ENCODE data around the gene LGALS9B. TPM values are rescaled to one million over a fixed set of nuclear protein-coding genes. Genes with fewer than 3 reads are reported as not detected.
"Not testable (repeated sequence)": the region's sequence is repeated elsewhere in the genome, so short reads cannot be mapped to it uniquely, and the experiment has no call there.

Gene LGALS9B
- total RNA-seq, 2 donors from 2014 or later, result 1.7 TPM; not detected in 1

- not testable (repeated sequence) for H3K9me3 ChIP-seq; ATAC-seq (ENCODE audit: insufficient number of reproducible peaks, low FRiP score, low read depth)
Measured at GRCh38 chr17:20492971-20493370, 25.6 kb upstream of the LGALS9B start.

DNA sequence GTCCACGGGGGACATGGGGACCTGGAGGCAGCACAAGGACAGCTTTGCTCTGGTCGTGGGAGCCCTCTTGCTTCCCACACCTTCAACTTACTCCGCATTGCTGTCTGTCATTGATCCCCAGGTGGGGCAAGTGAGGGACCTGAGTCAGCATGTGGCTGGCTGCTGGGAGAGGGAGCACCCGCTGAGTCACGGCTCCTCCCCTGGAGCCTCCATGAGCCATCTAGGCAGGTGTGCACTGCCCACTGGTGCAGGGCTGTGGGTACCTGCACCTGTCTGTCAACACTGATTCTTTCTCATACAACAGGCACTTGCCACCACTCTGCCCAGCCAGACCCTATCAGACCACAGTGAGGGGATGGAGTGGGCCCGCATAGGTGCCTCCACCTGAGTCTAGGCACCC lies 24.8 kb upstream of the LGALS9B start:
- H3K36me3 ChIP-seq; H3K4me1 ChIP-seq (ENCODE audit: control insufficient read depth in 1 of 2, low read depth in 2 of 2); H3K27me3 ChIP-seq (replicated peaks; ENCODE audit: insufficient read depth); DNase-seq (ENCODE audit: low spot score); H3K27ac ChIP-seq; H3K9me3 ChIP-seq; ATAC-seq (ENCODE audit: insufficient number of reproducible peaks, low FRiP score, low read depth); H3K4me3 ChIP-seq: not testable (repeated sequence)

More at GRCh38 chr17:20492971-20493370, 25.6 kb upstream of the LGALS9B start:
- not testable (repeated sequence) for H3K27ac ChIP-seq; H3K36me3 ChIP-seq; H3K27me3 ChIP-seq (replicated peaks; ENCODE audit: insufficient read depth); DNase-seq (ENCODE audit: low spot score); H3K4me3 ChIP-seq; H3K4me1 ChIP-seq (ENCODE audit: control insufficient read depth in 1 of 2, low read depth in 2 of 2)

GRCh38 chr17:20484930-20485329 lies 17.6 kb upstream of the LGALS9B start:
- ATAC-seq (ENCODE audit: insufficient number of reproducible peaks, low FRiP score, low read depth); H3K36me3 ChIP-seq; H3K4me1 ChIP-seq (ENCODE audit: control insufficient read depth in 1 of 2, low read depth in 2 of 2); DNase-seq (ENCODE audit: low spot score); H3K27ac ChIP-seq; H3K27me3 ChIP-seq (replicated peaks; ENCODE audit: insufficient read depth); H3K4me3 ChIP-seq; H3K9me3 ChIP-seq: not testable (repeated sequence)

GRCh38 chr17:20479889-20480591 lies 12.7 kb upstream of the LGALS9B start:
- H3K36me3 ChIP-seq; H3K27ac ChIP-seq; H3K4me3 ChIP-seq; ATAC-seq (ENCODE audit: insufficient number of reproducible peaks, low FRiP score, low read depth); H3K9me3 ChIP-seq; DNase-seq (ENCODE audit: low spot score); H3K4me1 ChIP-seq (ENCODE audit: control insufficient read depth in 1 of 2, low read depth in 2 of 2); H3K27me3 ChIP-seq (replicated peaks; ENCODE audit: insufficient read depth): not testable (repeated sequence)

DNA sequence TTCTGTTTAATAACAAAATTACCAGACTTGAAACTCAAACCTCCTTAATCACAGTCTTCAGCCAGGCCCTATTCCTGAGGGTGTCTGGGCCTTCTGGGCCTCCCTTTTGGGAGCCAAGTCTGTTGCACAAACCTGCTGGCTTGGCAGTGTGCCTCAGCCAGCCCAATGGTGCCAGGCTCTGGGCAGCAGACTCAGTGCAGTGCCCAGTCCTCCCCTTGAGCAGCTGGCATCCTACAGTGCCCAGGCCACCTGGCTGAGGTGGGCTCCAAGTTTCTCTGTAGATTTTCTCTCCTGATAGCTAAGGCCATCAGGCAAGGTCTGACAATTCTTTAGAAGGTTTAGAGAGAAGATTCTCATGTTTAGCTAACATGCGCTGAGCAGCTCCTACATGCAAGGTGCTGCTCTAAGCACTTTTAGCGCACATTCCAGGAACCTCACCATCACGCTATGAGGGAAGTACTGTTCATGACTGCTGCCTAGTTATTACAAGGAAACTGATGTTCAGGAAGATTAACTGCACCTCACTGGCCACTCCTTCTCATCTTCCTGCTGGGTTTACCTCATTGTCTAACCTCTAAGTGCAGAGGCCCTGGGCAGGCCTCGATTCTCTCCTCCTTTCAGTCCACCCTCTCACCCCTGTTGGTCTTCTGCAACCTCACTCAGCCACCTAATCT lies 10.2 kb upstream of the LGALS9B start:
- not testable (repeated sequence) for ATAC-seq (ENCODE audit: insufficient number of reproducible peaks, low FRiP score, low read depth); H3K36me3 ChIP-seq; H3K9me3 ChIP-seq; H3K27ac ChIP-seq; H3K27me3 ChIP-seq (replicated peaks; ENCODE audit: insufficient read depth); H3K4me1 ChIP-seq (ENCODE audit: control insufficient read depth in 1 of 2, low read depth in 2 of 2); DNase-seq (ENCODE audit: low spot score); H3K4me3 ChIP-seq

DNA sequence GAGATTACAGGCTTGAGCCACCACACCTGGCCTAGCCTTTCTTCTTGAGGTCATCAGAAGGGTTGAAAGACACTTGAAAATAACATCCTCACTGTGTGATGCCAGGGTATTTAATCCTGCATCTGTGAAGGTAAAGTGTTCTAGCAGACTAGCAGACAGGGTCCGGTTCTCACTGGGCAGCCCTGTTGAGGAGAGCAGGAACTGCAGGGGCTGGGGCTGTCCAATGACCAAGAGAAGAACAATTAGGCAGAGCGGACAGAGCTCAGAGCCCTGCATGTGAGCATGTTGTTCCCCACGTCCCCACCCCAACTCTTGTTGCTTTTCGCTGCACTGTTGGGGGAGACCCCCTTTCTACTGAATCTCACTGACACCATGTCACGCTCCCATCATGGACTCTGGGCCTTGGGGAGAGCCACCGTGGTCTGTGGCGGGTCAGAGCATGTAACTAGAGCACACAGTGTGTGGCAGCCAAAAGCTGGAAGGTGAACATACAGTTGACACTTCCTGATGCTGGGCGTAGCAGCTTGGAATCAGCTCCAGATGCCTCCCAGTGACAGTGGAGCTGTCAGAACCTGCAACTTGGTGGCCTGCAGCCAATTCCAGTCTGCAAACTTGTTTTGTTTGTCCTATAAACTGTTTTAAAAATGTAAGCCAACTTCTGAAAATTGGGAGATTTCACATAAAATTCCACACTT lies 7.9 kb upstream of the LGALS9B start:
- H3K27me3 ChIP-seq (replicated peaks; ENCODE audit: insufficient read depth); ATAC-seq (ENCODE audit: insufficient number of reproducible peaks, low FRiP score, low read depth); H3K4me3 ChIP-seq; H3K4me1 ChIP-seq (ENCODE audit: control insufficient read depth in 1 of 2, low read depth in 2 of 2); DNase-seq (ENCODE audit: low spot score); H3K36me3 ChIP-seq; H3K9me3 ChIP-seq; H3K27ac ChIP-seq: not testable (repeated sequence)

DNA sequence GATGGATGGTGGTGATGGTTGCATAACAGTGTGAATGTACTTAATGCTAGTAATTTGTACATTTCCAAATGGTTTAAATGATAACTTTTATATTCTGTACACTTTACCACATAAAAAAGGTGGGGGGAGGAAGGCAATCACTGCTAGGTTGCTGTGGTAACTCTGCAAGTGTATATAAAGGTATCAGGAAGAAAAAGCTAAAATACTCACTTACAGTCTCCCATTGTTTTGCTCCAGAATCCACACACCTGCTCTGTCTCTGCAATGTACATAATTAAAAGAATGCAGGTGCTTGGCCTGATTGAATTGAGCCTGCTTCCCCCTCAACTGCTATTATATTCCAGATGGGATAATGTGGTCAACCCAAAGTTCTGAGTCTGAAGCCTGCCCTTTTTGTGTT lies 6.7 kb upstream of the LGALS9B start:
- not testable (repeated sequence) for H3K4me3 ChIP-seq; H3K27ac ChIP-seq; DNase-seq (ENCODE audit: low spot score); H3K27me3 ChIP-seq (replicated peaks; ENCODE audit: insufficient read depth); H3K36me3 ChIP-seq; H3K4me1 ChIP-seq (ENCODE audit: control insufficient read depth in 1 of 2, low read depth in 2 of 2); ATAC-seq (ENCODE audit: insufficient number of reproducible peaks, low FRiP score, low read depth); H3K9me3 ChIP-seq

DNA sequence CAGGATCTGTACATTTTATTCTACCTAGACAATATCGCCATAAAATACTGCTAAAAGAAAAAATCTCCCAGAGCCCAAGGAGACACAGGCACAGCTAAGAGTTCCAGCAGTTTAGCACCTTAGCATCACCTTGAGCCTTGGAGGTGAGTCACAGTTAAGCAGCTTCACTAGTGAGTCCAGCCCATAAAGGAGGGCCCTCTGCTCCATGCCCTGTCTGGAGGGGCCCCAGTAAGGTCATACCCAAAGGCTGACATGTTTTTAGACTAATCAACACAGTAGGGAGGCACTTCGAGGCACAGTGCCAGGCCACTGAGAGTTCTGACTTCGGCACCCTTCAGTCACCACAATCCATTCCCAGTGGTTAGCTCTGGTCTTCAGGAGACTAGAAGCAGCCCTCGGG lies 2.6 kb upstream of the LGALS9B start:
- not testable (repeated sequence) for H3K27ac ChIP-seq; ATAC-seq (ENCODE audit: insufficient number of reproducible peaks, low FRiP score, low read depth); H3K27me3 ChIP-seq (replicated peaks; ENCODE audit: insufficient read depth); H3K36me3 ChIP-seq; H3K9me3 ChIP-seq; H3K4me3 ChIP-seq; DNase-seq (ENCODE audit: low spot score); H3K4me1 ChIP-seq (ENCODE audit: control insufficient read depth in 1 of 2, low read depth in 2 of 2)

DNA sequence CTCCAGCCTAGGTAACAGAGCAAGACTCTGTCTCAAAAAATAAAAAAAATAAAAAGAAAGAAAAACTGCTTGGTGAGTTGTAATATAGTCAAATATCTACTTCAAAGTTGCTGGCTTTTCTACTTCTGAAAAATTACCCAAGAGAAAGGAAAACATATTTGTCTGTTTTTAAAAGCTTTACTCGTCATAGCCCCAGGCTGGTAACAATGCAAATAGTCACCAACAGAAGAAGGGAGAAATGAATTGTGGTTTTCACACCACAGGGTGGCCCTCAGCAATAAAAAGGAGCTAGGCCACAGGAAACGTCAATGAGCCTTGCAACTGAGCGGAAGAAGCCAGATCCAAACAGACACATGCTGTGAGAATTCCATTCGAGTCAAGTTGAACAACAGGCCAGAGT lies 1.8 kb upstream of the LGALS9B start:
- DNase-seq (ENCODE audit: low spot score); H3K27ac ChIP-seq; H3K4me3 ChIP-seq; H3K36me3 ChIP-seq; H3K9me3 ChIP-seq; ATAC-seq (ENCODE audit: insufficient number of reproducible peaks, low FRiP score, low read depth); H3K4me1 ChIP-seq (ENCODE audit: control insufficient read depth in 1 of 2, low read depth in 2 of 2); H3K27me3 ChIP-seq (replicated peaks; ENCODE audit: insufficient read depth): not testable (repeated sequence)

DNA sequence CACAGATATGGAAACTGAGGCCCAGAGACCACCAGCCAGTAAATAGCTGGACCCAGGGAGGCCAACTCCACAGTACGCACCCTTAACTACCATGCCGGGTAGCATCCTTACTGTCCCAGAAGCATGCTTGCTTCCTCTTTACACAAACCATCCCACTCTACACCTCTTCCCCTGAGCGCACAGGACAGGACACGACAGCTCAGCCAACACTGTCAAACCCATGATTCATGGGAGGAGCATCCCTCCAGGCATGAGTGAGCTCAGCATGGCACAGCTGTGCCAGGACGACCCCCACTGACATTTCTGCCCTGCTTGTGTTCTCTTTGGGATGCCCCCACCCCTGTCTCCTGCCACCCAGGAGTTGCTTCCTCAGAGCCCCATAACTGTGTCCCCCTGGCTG lies 340 bp downstream of the LGALS9B start:
- not testable (repeated sequence) for H3K4me3 ChIP-seq; H3K27me3 ChIP-seq (replicated peaks; ENCODE audit: insufficient read depth); H3K36me3 ChIP-seq; H3K27ac ChIP-seq; H3K4me1 ChIP-seq (ENCODE audit: control insufficient read depth in 1 of 2, low read depth in 2 of 2); DNase-seq (ENCODE audit: low spot score); ATAC-seq (ENCODE audit: insufficient number of reproducible peaks, low FRiP score, low read depth); H3K9me3 ChIP-seq

DNA sequence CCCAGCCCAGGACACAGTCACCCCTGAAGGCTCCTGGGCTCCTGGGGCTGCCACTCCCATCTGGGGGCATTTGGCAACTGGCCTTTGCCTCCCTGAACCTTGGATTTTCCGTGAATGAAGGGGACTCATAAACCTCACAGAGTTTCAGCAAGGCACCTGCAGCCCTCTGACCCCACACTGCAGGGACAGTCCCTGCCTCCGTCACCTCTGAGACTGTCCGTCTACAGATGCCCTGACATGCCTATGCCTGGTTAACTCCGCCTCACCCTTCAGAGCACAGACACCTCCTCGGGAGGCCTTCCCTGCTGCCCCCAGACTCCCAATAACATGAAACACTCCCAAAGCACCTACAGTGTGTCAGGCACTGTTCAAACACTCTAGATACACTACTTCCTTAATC lies 786 bp downstream of the LGALS9B start:
- H3K4me3 ChIP-seq; H3K27ac ChIP-seq; H3K9me3 ChIP-seq; H3K4me1 ChIP-seq (ENCODE audit: control insufficient read depth in 1 of 2, low read depth in 2 of 2); ATAC-seq (ENCODE audit: insufficient number of reproducible peaks, low FRiP score, low read depth); H3K27me3 ChIP-seq (replicated peaks; ENCODE audit: insufficient read depth); DNase-seq (ENCODE audit: low spot score); H3K36me3 ChIP-seq: not testable (repeated sequence)

GRCh38 chr17:20465535-20465934 lies 1.8 kb downstream of the LGALS9B start:
- not testable (repeated sequence) for DNase-seq (ENCODE audit: low spot score); H3K36me3 ChIP-seq; H3K27ac ChIP-seq; H3K4me3 ChIP-seq; H3K27me3 ChIP-seq (replicated peaks; ENCODE audit: insufficient read depth); ATAC-seq (ENCODE audit: insufficient number of reproducible peaks, low FRiP score, low read depth); H3K4me1 ChIP-seq (ENCODE audit: control insufficient read depth in 1 of 2, low read depth in 2 of 2); H3K9me3 ChIP-seq
